Gastroesophageal sphincter (tissue), 4 donors: ENCODE data around the gene CCSER1. TPM values are rescaled to one million over a fixed set of nuclear protein-coding genes. Genes with fewer than 3 reads are reported as not detected.
"Not testable (repeated sequence)": the region's sequence is repeated elsewhere in the genome, so short reads cannot be mapped to it uniquely, and the experiment has no call there.

Experiments used
- ATAC-seq: fragments of 150-250 bp; one replicate; pipeline ENCODE4 v1.9.1; 2016; ENCODE audit warnings: mild to moderate bottlenecking, moderate library complexity
- H3K27ac ChIP-seq, 4 donors: fragments of 200-600 bp; sonication (generic) in 3 of 4; 1 replicate in 3 of 4; 2 replicates in 1 of 4; pipeline ENCODE4 v1.5.1; 2016 to 2019
- H3K27me3 ChIP-seq: fragments of 200-600 bp; sonication (generic); one replicate; pipeline ENCODE4 v1.5.1; 2019
- H3K36me3 ChIP-seq, 2 donors: fragments of 200-600 bp; sonication (generic); one replicate each; pipeline ENCODE4 v1.5.1; 2019; ENCODE audit warnings: control low read depth in 1 of 2
- H3K4me1 ChIP-seq, 3 donors: fragments of 200-600 bp; sonication (generic); 1 replicate in 2 of 3; 2 replicates in 1 of 3; pipeline ENCODE4 v1.5.1; 2016 to 2019; ENCODE audit warnings: control low read depth in 2 of 3
- H3K4me3 ChIP-seq, 2 donors: fragments of 200-600 bp; sonication (generic); one replicate each; pipeline ENCODE4 v1.5.1; 2019; ENCODE audit warnings: mild to moderate bottlenecking in 1 of 2, moderate library complexity in 1 of 2
- H3K9me3 ChIP-seq, 3 donors: fragments of 200-600 bp; sonication (generic); one replicate each; pipeline ENCODE4 v1.5.1; 2017 to 2019; ENCODE audit warnings: control low read depth in 2 of 3
- EP300 ChIP-seq: sonication (generic); formaldehyde crosslinking; IDR thresholded peaks from one replicate; pipeline ENCODE4 v1.6.1; 2017; ENCODE audit warnings: antibody characterized with exemption, mild to moderate bottlenecking
- POLR2A ChIP-seq, 2 donors: fragments of 450-650 bp; IDR thresholded peaks; one replicate each; pipeline ENCODE4 v1.6.1; 2017; ENCODE audit warnings: antibody characterized with exemption in 2 of 2, mild to moderate bottlenecking in 2 of 2, moderate library complexity in 1 of 2
- POLR2AphosphoS5 ChIP-seq: sonication (generic); formaldehyde crosslinking; IDR thresholded peaks from one replicate; pipeline ENCODE4 v1.6.1; 2017; ENCODE audit warnings: antibody characterized with exemption
- WGBS, 2 donors: methylation state at CpG; one replicate each; pipeline ENCODE4 v1.1.5; 2018; ENCODE audit warnings: low coverage in 1 of 2; 5-methylcytosine and 5-hydroxymethylcytosine counted together
- total RNA-seq, 4 donors: library from RNA; depleted of rRNA; stranded (reverse); fragments of >200 nt; gene quantifications; one replicate each; pipeline ENCODE4 v1.1.0, GENCODE V29; 2016
- TF ChIP-seq, protein P1 (sequence below), 4 experiments: fragments of 200-600 bp in 2 of 4; fragments of 450-650 bp in 2 of 4; sonication (generic) in 1 of 4; IDR thresholded peaks; one replicate each; pipeline ENCODE4 v1.5.1; 2017 to 2019; ENCODE audit warnings: antibody characterized with exemption in 4 of 4, mild to moderate bottlenecking in 2 of 4, moderate library complexity in 2 of 4

Gene CCSER1
- total RNA-seq, 4 donors from 2014 or later, result 2.4 to 9.3 (median 4.6) TPM

DNA sequence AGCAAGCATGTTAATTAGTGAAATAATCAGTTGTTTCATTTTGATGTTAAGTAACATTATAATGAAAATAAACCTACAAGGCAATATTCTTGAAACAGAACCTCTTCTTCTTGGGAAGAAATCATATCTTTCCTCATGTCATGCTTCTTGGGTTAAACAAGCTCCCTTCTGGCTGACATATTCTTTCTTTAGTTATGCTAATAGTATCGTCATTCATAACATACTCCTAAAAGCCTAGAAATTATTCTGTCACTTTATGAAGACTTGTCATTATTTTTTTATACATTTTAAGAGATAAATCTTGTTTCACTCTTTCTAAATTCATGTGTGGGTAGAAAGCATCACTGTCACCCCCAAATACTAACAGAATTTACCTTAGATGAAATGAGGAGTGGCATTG lies 1129.6 kb downstream of the CCSER1 start:
- 60 to 100% methylated on average over 1 of the region's 1 CpG for WGBS, 2 donors
- no peak for ATAC-seq
- TF ChIP-seq, protein P1, sequence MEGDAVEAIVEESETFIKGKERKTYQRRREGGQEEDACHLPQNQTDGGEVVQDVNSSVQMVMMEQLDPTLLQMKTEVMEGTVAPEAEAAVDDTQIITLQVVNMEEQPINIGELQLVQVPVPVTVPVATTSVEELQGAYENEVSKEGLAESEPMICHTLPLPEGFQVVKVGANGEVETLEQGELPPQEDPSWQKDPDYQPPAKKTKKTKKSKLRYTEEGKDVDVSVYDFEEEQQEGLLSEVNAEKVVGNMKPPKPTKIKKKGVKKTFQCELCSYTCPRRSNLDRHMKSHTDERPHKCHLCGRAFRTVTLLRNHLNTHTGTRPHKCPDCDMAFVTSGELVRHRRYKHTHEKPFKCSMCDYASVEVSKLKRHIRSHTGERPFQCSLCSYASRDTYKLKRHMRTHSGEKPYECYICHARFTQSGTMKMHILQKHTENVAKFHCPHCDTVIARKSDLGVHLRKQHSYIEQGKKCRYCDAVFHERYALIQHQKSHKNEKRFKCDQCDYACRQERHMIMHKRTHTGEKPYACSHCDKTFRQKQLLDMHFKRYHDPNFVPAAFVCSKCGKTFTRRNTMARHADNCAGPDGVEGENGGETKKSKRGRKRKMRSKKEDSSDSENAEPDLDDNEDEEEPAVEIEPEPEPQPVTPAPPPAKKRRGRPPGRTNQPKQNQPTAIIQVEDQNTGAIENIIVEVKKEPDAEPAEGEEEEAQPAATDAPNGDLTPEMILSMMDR (IDR thresholded peaks at IDR 0.05), result no peak
- no peak for TF ChIP-seq POLR2AphosphoS5
- TF ChIP-seq POLR2A (IDR thresholded peaks at IDR 0.05), result no peak
- no peak for TF ChIP-seq EP300

DNA sequence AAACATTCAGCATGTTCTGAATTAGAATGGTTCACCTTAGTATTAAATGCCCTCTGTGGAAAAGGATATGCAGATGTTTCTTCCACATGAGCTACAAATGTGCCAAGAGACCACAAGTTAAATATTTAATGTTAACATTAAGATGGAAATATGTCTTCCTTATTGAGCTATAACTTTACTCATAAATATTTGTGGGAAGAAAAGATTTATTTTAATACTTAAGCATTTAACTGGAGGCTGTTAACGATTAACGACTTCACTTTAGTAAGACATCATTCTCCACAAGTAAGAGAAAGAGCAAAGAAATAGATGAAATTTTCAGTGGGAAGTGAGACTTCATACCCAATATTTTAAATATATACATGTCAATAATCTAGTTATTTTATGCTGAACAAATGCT lies 1130.5 kb downstream of the CCSER1 start:
- ATAC-seq, result no peak
- Histone ChIP-seq H3K9me3 (peaks cover 0 to 4% (median 0%) of the 10 kb centered on the region in 3 donors), H3K4me3 (no peak overlapping the region), H3K27ac (no peak overlapping the region), H3K36me3 (no peaks in the 10 kb centered on the region), H3K4me1 (no peaks in the 10 kb centered on the region), H3K27me3 (no peaks in the 10 kb centered on the region)
- TF ChIP-seq EP300 (no peak), POLR2AphosphoS5 (no peak), POLR2A (IDR thresholded peaks at IDR 0.05) (no peak)
- TF ChIP-seq, protein P1 (IDR thresholded peaks at IDR 0.05), result no peak
- WGBS, 2 donors, result 53 to 78% methylated on average over 2 of the region's 2 CpGs

More for the DNA sequence above, 1129.6 kb downstream of the CCSER1 start:
- no peaks in the 10 kb centered on the region for H3K4me1 ChIP-seq
- no peak overlapping the region for H3K4me3 ChIP-seq
- no peaks in the 10 kb centered on the region for H3K27me3 ChIP-seq
- H3K9me3 ChIP-seq, result peaks cover 0 to 4% (median 0%) of the 10 kb centered on the region in 3 donors
- H3K36me3 ChIP-seq, result no peaks in the 10 kb centered on the region
- H3K27ac ChIP-seq, result no peak overlapping the region

DNA sequence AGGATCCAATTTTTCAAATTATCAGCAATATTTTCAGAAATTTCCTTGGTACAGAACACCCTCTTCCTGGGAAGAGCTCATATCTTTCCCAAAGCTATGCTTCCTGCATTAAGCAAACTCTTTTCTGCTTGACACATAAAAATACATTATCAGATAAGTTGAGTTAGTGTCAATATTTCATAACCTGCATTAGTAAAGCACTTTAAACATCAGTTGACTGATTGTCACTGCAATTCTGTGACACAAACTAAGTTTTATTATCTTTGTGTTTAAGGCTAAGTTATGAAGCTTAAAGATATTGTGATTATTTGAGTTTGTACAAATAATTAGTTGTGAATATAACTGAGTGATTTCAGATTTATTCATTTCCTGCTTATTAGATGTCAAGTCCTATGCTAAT lies 1131.1 kb downstream of the CCSER1 start:
- no peak overlapping the region for H3K4me3 ChIP-seq
- H3K27ac ChIP-seq, result no peak overlapping the region
- ATAC-seq, result no peak
- H3K9me3 ChIP-seq, result peaks cover 0 to 4% (median 0%) of the 10 kb centered on the region in 3 donors
- H3K4me1 ChIP-seq, result no peaks in the 10 kb centered on the region
- H3K36me3 ChIP-seq, result no peaks in the 10 kb centered on the region
- TF ChIP-seq, protein P1 (IDR thresholded peaks at IDR 0.05), result no peak
- TF ChIP-seq POLR2A (IDR thresholded peaks at IDR 0.05) (no peak), EP300 (no peak), POLR2AphosphoS5 (no peak)
- no peaks in the 10 kb centered on the region for H3K27me3 ChIP-seq

DNA sequence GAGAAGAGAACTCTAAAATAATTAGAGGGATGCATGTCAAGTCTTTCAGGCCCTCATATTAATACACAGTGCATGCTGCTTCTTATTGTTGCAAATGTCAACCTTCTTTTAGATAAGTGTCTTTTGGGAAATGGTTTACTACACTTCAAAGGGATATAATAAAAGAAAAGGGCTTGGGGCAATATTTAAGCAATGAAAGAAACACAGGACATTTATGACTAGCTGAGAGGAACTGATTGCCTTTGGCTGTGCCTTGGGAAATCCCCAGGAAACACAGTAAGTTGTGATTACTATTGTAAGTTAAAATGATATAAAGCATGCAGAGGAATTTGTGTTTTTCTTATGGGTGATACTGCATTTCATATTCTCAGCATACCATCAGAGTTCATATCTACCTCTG lies 1140.3 kb downstream of the CCSER1 start:
- TF ChIP-seq POLR2AphosphoS5 (no peak), EP300 (no peak), POLR2A (IDR thresholded peaks at IDR 0.05) (no peak)
- TF ChIP-seq, protein P1 (IDR thresholded peaks at IDR 0.05), result no peak
- no peak for ATAC-seq
- Histone ChIP-seq H3K27me3 (no peaks in the 10 kb centered on the region), H3K27ac (no peak overlapping the region), H3K4me3 (no peak overlapping the region), H3K36me3 (no peaks in the 10 kb centered on the region), H3K9me3 (peaks cover 0 to under 1% (median 0%) of the 10 kb centered on the region in 3 donors), H3K4me1 (no peaks in the 10 kb centered on the region)

DNA sequence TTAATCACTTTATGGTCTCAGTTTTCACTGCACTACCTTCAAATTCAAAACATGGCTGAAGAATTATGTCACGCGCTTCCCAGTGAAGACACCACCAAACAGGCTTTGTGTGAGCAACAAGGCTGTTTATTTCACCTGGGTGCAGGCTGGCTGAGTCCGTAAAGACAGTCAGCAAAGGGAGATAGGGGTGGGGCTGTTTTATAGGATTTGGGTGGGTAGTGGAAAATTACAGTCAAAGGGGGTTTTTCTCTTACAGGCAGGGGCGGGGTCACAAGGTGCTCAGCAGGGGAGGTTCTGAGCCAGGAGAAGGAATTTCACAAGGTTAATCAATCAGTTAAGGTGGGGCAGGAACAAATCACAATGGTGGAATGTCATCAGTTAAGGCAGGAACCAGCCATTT lies 1141.3 kb downstream of the CCSER1 start:
- not testable (repeated sequence) for ATAC-seq, H3K9me3 ChIP-seq, H3K36me3 ChIP-seq, H3K4me1 ChIP-seq, H3K27me3 ChIP-seq, H3K27ac ChIP-seq, H3K4me3 ChIP-seq
- 80 to 100% methylated on average over 2 of the region's 4 CpGs for WGBS, 2 donors

DNA sequence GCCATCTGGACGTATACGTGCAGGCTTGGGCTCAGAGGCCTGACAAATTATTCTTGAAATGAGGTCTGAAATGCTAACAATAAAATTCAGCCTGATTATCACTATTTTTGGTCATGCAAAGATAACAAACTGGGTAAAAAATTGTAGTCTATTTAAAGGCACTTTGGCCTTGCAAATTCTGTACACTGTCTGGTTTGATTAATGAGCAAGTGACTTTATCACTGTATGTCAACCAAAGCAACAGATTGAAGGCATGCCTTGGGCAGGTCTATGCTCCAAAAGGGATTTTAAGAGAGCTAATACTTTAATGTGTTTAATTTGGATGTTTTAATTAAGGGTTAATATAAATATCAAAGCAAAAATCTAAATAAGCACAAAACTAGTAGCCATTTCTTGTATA lies 1141.7 kb downstream of the CCSER1 start:
- no peaks in the 10 kb centered on the region for H3K4me1 ChIP-seq
- H3K4me3 ChIP-seq, result no peak overlapping the region
- no peak for ATAC-seq
- no peak overlapping the region for H3K27ac ChIP-seq
- no peaks in the 10 kb centered on the region for H3K36me3 ChIP-seq
- H3K9me3 ChIP-seq, result peaks cover 0 to 10% (median 0%) of the 10 kb centered on the region in 3 donors
- no peaks in the 10 kb centered on the region for H3K27me3 ChIP-seq
- TF ChIP-seq POLR2A (IDR thresholded peaks at IDR 0.05), result no peak
- no peak for TF ChIP-seq EP300
- TF ChIP-seq, protein P1 (IDR thresholded peaks at IDR 0.05), result no peak
- no peak for TF ChIP-seq POLR2AphosphoS5
- 41 to 48% methylated on average over 2 of the region's 2 CpGs for WGBS, 2 donors
